ENCODE results near the gene AACS. TPM values are rescaled to one million over a fixed set of nuclear protein-coding genes. Genes with fewer than 3 reads are reported as not detected.

The AACS gene
- total and polyA plus RNA-seq, 2 of the 8 experiments (the other 6 are each of a cell fraction or from before 2014, with no cell fraction given): 51.9 to 52.4 TPM

DNA sequence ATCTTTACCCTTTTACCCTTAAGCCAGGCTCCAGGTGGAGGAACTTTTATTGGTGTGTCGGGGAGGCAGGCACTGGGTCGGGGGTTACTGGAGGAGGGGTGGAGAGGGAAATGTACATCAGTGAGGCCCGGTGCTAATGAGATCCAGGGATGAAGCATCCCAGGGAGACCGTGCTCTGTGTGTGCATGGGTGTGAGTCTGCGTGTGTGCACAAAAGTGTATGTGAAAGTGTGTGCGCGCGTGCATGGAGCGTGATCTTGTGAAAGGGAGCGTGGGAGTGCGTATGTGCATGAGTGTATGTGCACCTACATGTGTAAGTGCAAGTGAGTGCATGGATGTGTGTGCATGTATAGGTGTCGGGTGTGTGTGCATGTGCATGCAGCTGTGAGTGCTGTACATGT lies 55.3 kb downstream of the AACS start:
- Histone ChIP-seq H2BK5ac (ENCODE audit: low read depth, low read length) (peak overlapping the region; percentile 87; the same call in 1 of the 2 replicates), H3K4me1 (replicated peaks in 1 of 4; ENCODE audit: control insufficient read depth in 3 of 4, insufficient read depth in 4 of 4, low read length in 3 of 4) (no peaks in the 10 kb centered on the region), H3K4me3 (ENCODE audit: extremely low read depth in 1 of 4, insufficient read depth in 2 of 4, low read depth in 3 of 4, low read length in 4 of 4) (no peak overlapping the region), H2BK15ac (ENCODE audit: low read length) (no peak overlapping the region), H3K23ac (ENCODE audit: insufficient read length) (no peak overlapping the region), H2BK20ac (ENCODE audit: low read length) (peak overlapping the region; percentile 61; the same call in 1 of the 2 replicates), H3K14ac (ENCODE audit: insufficient read length) (no peak overlapping the region), H3K4ac (replicated peaks; ENCODE audit: insufficient read length, low read depth, low read length) (peak overlapping the region; percentile 91), H3K36me3 (ENCODE audit: control insufficient read depth in 2 of 4, insufficient read depth in 4 of 4, low read length in 3 of 4) (peaks cover 5 to 43% (median 19%) of the 10 kb centered on the region in 4 experiments; a peak in 7 of 8 replicates), H3K23me2 (ENCODE audit: low read depth, low read length) (no peaks in the 10 kb centered on the region), H3K56ac (replicated peaks; ENCODE audit: insufficient read length, low read depth, low read length) (no peak overlapping the region), H3K18ac (ENCODE audit: extremely low read depth, low read length) (no peak overlapping the region), H2BK12ac (ENCODE audit: low read depth, low read length) (peak overlapping the region; percentile 75; the same call in 1 of the 2 replicates), H4K8ac (ENCODE audit: extremely low read depth, insufficient read depth, low read length) (no peak overlapping the region), H3K9ac (replicated peaks in 1 of 4; ENCODE audit: extremely low read depth in 1 of 4, low read depth in 3 of 4, low read length in 3 of 4) (no peak overlapping the region), H2AFZ (ENCODE audit: low read length) (no peak overlapping the region), H4K5ac (ENCODE audit: insufficient read length, low read depth, low read length) (no peak overlapping the region), H3K79me2 (ENCODE audit: control insufficient read depth in 1 of 2, insufficient read depth in 2 of 2, low read length in 2 of 2) (no peaks in the 10 kb centered on the region), H4K20me1 (replicated peaks in 1 of 2; ENCODE audit: control insufficient read depth in 1 of 2, insufficient read depth in 2 of 2, low read length in 2 of 2) (peaks cover 0 to 7% of the 10 kb centered on the region in 2 experiments), H4K91ac (replicated peaks; ENCODE audit: insufficient read length, low read length) (peak overlapping the region; percentile 54), H3K27me3 (replicated peaks in 1 of 4; ENCODE audit: control insufficient read depth in 3 of 4, extremely low read depth in 1 of 4, insufficient read depth in 3 of 4, low read length in 3 of 4) (no peaks in the 10 kb centered on the region), H2BK120ac (replicated peaks; ENCODE audit: low read depth, low read length) (no peak overlapping the region), H3K79me1 (ENCODE audit: low read depth, low read length) (peaks cover 4% of the 10 kb centered on the region; the same call in 1 of the 2 replicates), H3K9me3 (ENCODE audit: insufficient read depth in 2 of 2, low read depth in 1 of 2, low read length in 1 of 2) (no peaks in the 10 kb centered on the region), H3K27ac (ENCODE audit: low read depth, low read length) (no peak overlapping the region), H3K4me2 (ENCODE audit: insufficient read depth in 1 of 2, low read depth in 2 of 2, low read length in 2 of 2) (no peak overlapping the region), H2AK5ac (ENCODE audit: low read depth, low read length) (0 out of 2 replicates have a peak overlapping the region, but pooled peaks have one; percentile 83)
- FAIRE-seq (no peak), DNase-seq (ENCODE audit: low read depth in 1 of 2, low spot score in 2 of 2) (no peak)
- ChIA-PET CTCF (ENCODE audit: partially characterized antibody) (no interaction called here), POLR2A (ENCODE audit: partially characterized antibody) (interaction anchor here (0.9 to 1.9 kb wide), 2 partner anchors 131 to 163 kb away, joined by 4 to 7 read pairs; no protein-coding TSS in a partner anchor)
- TF ChIP-seq JUN (IDR thresholded peaks at IDR 0.05; ENCODE audit: low read depth, low read length) (no peak), TCF12 (IDR thresholded peaks at IDR 0.05; ENCODE audit: low read depth, low read length) (no peak), SP4 (IDR thresholded peaks at IDR 0.05; ENCODE audit: low read length) (no peak), EZH2 (IDR thresholded peaks at IDR 0.05; ENCODE audit: low read depth, low read length, severe bottlenecking) (no peak), NANOG (IDR thresholded peaks at IDR 0.05; ENCODE audit: insufficient read depth, low read depth, low read length, poor library complexity, severe bottlenecking) (no peak)
- WGBS, 2 experiments (ENCODE audit: extremely low coverage in 1 of 2, insufficient coverage in 1 of 2, insufficient read length in 1 of 2, insufficient replicate concordance in 2 of 2, low coverage in 1 of 2, low lambda C conversion rate in 2 of 2, missing lambda C conversion rate in 1 of 2): 95% methylated on average over 12 of the region's 12 CpGs; no CpG with 5 or more reads in 1 of the 2 experiments

All from H1 (cell line).